HG03342 (cell line): Measurements from ENCODE around the gene KITLG.
"Not testable (repeated sequence)": the region's sequence is repeated elsewhere in the genome, so short reads cannot be mapped to it uniquely, and the experiment has no call there.

Source experiments
- ATAC-seq: cut with Tn5 transposase; IDR thresholded peaks from one replicate; pipeline ENCODE4 v1.9.1; 2021; ENCODE audit warnings: mild to moderate bottlenecking, moderate library complexity; ENCODE audit not compliant: unreplicated experiment

KITLG gene, protein sequence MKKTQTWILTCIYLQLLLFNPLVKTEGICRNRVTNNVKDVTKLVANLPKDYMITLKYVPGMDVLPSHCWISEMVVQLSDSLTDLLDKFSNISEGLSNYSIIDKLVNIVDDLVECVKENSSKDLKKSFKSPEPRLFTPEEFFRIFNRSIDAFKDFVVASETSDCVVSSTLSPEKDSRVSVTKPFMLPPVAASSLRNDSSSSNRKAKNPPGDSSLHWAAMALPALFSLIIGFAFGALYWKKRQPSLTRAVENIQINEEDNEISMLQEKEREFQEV

DNA sequence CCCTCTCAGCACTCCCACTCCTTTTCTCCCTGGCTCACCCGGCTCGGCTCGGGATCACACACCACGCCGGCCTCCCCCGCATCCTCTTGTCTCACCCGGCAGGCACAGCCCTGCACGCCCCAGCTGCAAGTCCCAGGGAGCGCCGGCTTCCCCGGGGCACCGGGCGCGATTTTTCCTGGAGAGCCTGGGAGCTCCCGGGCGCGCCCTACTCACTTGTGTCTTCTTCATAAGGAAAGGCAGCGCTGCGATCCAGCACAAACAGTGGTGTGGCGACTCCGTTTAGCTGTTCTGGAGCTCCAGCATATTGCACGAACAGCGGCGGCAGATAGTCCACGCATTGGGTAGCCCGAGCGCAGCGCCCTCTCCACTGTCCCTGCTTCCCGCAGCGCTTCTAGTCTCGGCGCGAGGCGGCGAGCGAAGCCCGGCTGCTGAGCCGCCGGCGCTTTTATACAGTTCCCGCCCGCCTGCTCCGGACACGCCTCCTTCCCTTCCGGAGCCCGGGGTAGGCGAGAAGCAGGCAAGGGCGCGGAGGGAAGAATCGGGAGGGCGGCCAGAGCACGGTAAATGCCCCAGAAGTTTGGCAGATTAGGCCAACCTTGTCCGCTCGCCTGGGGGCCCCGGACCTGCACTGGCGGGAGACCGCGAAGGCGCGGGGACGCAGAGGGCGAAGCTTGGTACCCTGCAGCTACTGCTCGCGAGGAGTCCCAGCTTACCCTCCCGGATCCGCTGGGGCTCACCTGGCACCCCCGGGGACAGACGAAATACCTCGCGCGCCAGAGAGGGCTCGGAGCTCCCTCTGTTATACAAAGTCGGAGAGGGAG is at the start of gene KITLG:
Gene KITLG, minus strand, starts transcription at position 421 of the 821 bp plus-strand sequence. Its CDS starts 193 bp downstream, at position 228.
- ATAC-seq, result peak; percentile 74

DNA sequence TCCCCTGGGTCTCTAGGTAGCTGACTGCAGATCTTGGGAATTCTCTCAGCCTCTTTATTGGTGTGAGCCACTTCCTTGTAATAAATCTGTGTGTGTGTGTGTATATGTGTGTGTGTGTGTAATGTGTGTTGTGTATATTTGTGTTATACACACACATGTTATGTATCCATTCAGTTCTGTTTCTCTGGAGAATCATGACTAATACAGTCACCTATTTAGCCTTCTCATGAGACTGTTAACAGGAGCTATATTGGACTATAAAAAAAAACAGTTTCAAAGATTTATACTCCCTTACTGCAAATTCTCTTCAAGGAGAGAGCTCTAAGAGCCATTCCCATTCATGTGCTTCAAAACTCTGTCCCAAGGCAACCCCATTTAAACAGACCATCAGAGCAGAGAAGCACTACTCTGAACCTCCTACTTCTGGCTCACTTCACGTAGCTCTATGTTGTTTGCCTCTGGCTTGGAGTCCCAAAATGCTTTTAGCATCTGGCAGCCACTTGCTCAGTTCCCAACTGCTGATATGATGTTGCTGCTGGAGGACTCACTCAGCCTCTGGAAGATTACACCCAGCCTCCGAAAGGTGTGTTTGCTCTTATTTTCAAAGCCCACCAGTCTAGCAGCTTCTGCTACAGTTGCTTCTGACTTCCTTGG is 48.7 kb upstream of the KITLG start:
- no peak for ATAC-seq

DNA sequence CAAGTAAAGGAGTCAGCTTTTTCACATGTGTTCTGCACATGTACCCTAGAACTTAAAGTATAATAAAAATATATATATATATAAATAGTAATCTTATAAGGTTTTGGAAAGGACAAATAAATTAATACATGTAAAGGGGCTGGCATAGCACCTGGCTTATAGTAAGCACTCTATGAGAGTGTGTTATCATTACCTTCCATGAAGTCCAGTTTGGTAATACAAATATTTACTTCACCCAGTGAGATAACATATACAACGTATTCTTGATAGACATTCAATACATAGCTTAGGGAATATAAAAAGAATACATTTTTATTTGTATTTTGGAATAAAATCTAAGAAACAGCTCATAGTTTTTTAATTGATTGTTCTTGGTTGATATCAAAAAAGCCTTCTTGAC is 47.8 kb upstream of the KITLG start:
- ATAC-seq, result not testable (repeated sequence)

DNA sequence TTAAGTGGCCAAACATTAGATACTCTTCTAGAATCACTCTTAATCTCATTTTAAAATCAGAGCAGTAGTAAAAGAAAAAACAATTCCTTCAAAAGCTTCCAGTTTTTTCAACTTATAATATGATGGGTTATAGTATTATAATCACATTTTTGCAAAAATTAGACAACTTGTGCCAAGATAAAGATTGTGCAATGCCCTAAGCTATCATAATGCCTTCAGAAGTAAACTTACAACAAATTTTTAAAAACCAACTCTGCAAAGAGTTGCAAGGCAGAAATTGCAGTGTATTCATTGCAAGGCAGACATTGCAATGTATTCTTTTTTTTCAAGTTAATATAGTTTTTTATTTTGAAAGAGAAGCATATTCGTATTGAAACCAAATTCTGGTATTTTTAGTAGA is 47.2 kb upstream of the KITLG start:
- ATAC-seq, result no peak

DNA sequence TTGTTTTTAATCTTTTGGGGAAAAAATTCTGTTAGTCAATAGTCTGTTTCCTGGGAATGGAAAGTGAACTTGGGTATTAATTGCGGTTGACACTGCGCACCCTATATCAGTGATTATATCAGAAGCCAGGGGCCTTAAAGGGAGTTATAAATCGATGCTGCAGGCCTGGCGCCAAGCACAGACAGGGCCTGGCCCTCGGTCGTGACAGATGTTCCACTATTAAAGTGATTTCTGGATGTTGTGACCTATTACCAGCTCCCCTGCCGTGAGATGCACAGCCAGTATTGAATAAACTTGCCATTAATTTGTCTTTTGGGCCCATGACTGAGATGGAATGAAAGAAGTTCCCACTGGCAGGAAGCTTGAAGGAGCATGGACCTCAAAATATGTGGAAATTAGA is 45.1 kb upstream of the KITLG start:
- no peak for ATAC-seq

DNA sequence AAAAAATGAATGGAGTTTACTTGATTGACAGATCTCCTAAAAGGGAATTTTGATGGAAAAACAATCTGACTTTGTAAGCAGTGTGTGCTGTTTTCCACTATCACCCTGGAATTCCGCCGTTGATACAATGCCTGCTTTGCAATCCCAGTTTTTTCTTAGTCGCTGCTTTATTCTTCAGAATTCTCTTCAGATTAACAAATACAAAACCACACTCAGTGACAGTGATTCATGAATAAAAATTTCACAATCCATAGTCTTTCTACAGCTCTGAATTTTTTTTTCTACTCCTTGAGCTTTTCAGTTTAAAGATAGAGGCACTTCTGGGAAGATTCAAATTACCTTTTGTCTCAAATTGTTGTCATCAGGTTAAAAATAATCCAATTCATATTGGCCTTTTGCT is 44.6 kb upstream of the KITLG start:
- ATAC-seq, result no peak

DNA sequence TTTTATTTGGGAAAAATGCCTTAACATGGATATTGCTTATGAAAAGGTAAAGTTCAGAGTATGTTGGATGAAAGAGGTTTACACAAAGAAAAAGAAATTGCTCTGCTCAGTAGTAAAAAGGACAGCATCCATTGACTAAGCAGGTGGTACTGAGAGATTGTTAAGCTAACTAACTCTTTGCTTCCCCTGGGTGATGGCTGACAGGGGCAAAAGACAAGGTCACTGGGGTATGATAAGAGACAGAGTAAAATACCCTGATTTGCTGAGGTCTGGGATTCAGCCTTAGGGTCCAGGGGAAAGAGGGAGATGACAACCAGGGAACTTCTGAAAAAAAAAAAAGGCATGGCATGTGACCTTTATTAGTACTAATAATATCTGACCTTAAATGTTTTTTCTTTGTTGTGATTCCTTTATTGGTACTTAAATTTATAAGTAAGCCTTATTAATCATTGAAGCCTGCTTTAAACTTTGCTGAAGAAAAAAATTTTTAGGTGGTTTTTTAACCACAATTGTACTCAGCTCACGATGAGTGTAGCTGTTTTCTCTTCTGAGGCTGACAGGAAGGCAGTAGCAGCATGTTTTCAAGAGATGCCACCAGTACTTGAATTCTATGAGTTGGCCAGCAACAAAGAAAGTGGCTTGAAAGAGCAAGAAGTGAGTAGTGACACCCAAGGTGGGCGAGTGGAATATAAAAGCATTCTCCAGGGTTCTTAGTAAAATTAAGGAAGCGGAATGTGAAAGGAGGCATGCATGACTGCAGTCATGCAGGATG is 43.7 kb upstream of the KITLG start:
- no peak for ATAC-seq

DNA sequence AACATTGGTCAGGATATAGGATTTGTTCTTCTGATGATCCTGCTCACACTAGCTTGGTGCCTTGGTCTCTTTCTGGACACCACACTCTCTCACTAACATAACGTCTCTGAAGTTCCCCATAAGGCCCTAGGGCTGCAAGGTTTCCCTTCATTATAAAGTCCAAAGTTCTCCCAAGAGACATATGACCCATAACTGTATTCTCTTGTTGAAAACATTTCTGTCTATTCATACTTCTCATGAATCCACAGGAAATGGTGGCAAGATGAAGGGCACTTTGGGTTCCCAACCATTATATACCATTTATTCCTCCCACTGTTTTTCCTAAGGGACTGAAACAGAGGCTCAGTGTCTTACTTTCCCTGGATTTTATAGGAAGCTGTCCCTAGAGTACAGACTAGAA is 37.1 kb upstream of the KITLG start:
- no peak for ATAC-seq

DNA sequence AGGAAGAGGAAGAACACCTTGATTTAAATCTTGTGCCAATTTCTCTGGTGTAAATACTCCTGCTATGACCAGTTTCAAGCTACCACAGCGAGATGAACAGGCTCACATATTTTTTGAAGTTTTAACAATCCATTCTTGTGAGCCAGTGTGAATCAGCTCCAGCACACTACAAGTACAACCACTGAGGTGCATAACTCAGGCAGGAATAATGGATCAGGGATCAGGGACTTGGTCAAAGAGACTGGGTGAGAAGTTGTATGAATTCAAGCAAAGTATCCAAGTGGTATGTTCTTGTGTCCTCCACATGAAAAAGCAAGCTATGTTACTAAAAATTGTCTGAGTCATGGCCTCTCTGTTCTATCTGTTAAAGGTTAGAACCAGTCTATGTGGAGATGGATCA is 35.2 kb upstream of the KITLG start:
- ATAC-seq, result no peak

DNA sequence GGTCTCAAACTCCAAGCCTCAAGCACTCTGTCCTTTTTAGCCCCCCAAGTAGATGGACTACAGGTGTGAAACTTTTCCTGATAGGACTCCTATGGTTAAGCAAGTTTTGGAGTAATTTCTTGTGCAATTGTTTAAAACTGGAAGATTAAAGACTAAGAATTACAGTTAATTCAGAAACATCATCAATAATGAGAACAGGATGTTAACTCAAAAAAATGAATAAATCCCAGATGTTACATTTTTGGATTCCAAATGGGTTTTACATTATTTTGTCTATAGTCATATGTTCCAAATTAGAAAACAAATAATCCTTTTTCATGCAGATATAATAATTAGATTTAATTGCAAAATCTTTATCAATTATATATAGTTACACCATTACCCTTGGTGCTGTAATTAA is 24.4 kb upstream of the KITLG start:
- ATAC-seq, result no peak

DNA sequence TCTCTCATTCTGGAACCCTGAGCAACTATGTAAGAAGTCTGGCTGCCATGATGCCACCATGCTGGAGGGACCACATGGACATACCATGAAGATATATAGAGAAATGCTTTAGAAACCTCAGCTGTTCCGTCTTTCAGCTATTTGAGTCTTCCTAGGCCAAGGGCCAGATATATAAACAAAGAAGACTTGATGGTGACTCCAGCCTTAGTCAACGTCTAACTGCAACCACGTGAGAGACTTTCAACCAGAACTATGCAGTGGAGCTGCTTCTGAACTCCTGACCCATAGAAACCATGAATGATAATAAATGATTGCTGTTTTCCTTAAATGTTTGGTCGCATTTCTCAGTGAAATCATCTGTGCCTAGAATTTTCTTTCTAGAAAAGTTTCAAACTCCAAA is 20.0 kb upstream of the KITLG start:
- no peak for ATAC-seq

DNA sequence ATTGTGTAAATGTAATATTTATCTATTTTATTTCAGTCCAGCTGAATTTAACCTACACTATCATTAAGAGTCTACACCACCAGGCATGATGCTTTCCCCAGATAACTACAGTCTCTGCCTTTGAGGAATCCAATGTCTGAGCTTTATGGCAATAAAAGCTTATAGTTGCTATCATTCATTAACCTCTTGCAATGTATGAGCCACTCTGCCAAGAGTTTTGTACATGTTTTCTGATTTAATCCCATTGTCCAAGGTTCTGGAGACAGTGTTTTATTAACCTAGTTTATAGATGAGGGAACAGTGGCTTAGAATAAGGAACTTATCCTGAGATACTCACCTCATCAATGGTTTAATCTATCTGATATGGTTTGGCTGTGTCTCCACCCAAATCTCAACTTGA is 17.1 kb upstream of the KITLG start:
- ATAC-seq, result no peak

DNA sequence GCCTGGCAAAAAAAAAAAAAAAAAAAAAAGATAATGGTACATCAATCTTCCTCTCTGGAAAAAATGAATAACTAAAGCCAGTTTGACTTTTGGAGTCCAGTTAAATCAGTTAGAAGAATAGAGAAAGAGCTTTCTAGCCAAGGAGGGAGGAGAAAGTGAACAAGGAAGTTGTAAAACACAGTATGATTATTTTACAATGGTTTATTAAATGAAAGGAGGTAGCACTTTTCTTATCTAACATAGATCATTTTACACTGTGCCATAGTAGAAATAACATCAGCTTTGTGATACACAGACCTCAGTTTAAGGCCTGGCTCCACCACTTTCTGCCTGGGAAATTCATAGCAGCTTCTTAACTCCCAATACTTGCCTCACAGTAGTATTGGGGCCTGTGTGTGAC is 15.4 kb upstream of the KITLG start:
- no peak for ATAC-seq

DNA sequence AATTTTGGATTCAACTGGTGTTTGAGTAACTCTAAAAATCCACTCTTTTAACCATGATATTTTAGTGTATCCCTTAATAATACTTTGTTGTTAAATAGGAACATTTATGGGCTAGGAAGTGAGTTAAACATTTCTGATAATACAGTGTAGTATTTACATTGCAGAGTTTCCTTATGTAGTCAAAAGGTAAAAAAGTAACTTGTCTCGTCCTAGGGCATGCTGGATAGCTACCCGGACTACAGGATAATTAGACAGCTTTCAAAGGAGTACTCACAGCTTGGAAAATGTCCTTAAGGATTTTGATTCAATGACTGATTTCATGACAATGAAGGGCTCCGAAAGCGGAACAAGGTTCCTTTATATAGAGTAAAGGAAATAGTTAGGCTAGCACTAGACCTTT is 14.5 kb upstream of the KITLG start:
- ATAC-seq, result no peak

DNA sequence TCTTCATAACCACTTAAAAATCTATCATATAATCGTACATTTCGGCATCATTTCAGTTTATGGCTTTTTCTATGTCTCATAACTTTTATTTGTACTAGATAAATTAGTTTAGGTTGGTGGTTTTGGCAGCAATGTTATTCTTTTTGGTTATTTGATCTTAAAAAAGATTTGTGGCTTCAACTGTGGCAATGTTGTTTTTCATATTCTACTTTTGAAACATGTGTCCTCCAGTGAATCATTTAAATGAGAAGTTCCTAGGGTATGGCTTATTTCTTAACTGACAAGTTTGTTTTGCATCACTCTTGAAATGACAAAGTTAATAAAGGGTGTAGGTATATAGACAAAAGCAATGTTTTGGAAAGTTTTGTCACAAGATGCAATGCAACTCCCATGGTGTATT is 11.1 kb upstream of the KITLG start:
- no peak for ATAC-seq

DNA sequence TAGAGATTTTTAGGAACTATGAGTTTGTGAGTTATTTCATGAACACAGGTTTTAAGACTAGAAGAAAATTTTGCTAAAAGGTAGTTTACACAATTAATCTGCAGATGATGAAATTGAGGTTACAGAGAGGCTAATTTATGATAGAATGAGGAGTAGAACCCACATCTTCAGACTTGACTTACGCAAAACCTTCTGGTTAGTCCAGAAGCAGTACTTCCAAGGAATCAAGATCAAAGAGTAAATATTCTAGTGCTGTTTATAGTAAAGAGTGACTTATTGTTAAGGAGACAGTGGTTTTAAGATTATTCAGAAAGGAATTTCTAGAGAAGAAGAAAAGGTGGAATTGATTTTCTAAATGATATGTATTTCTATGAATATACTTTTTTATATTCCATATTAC is 10.6 kb upstream of the KITLG start:
- no peak for ATAC-seq

DNA sequence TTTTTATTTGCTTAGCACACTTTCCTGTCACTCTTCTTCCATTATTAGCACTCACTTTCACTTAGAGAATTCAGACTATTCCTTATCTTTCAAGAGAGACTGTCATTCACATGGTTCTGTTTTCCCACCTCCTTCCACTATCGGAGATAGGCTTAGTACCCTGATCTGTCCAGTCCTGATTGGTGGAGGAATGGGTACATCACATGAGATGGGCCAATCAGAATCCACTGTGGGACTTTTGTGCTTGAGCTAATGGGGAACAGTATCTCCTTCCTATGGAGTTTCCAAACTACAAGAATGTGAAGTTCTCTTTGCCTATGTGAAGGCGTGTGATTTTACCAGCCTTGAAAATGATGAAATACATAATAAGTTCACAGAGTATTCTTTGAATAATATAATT is 4.8 kb upstream of the KITLG start:
- no peak for ATAC-seq

DNA sequence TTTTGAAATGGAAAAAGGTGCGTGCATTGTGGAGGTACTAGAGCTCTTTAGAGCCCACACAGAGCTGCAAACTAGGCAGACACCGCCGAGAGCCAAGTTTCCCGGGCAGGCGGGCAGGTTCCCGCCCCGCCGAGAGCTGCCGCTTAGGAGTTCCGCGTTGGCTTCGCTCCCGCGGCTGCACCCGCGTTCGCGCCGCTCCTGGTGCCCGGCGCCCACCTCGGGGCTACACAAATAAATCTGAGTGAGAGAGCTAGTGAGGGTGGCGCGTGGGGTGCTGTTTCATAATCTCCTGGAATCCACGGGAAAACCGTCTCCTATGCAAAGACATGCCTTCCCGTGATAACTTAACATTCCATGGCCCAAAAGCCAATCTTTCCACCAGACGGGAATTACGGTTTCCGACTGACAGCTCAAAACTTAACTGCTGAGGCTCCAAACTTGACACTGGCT is 645 bp downstream of the KITLG start:
- ATAC-seq, result no peak

DNA sequence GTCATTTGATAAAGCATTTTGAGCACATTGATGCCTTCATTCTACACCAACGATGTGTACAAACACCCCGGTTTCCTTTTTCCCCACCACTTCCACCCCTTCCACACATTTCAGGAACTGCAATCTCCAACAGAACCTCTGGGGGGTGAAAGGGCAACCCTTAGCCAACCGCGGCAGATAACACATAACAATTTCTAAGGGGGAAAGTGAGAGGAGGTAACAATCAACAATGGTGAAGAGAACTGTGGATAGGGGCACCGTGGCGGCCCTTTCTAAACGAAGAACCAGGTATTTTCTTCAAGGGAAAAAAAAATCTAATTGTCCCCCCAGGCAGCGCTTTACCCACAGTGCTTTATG is 1.1 kb downstream of the KITLG start:
- ATAC-seq, result no peak

DNA sequence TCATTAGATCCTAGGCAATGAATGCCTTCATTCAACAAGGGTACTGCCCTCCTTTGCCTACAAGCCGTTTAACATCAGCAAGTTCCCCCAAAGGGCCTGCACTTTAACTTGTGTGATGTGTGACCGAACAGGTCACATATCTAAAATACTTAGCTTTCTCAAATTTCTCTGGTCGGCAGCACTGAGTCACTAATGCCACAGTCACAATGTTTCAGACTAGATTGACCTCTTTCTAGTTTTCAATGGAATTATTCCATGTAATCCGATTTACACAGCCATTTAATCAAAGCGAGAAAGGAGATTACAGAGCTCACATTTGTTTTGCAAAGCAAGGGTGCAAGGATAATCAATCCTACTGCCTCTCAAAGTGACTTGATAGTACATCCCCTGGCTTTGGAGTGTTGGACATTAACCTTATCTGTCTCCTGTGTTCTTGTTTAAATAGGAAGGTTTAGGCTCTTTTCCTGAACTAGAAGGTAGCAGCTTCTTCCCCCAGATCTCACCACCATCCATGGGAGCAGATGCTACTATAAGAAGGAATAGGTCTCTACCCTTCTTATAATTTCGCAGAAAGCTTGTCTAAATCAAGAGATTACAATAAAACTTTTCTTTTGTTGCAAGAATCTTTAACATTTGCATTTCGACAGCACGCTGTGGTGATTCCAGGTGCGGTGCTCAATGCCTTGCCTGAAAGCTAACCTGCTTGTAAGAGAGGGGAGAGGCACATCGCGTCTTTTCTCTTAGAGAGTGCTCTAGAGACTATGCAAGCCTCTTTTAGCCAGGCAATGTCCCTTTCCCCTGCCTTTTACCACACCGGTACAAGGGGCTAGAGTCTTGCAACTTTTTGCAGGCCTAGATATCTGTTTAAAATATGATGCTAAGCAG is 1.8 kb downstream of the KITLG start:
- ATAC-seq, result no peak
